ENCODE measurements around the gene RAB3C.
"Not testable (repeated sequence)": the region's sequence is repeated elsewhere in the genome, so short reads cannot be mapped to it uniquely, and the experiment has no call there.

RAB3C gene

GRCh38 chr5:58582803-58583491 is at the start of gene RAB3C:
Gene RAB3C, plus strand, starts transcription at chr5:58583075. Its CDS starts 134 bp downstream, at chr5:58583209.
- no peaks in the 10 kb centered on the region for H3K36me3 ChIP-seq (ENCODE audit: control insufficient read depth in 2 of 2, insufficient read depth in 2 of 2, low read length in 2 of 2)
- no peak within 1 kb of the TSS for H3K27ac ChIP-seq (ENCODE audit: low read depth in 2 of 2, low read length in 2 of 2)
- H3K9ac ChIP-seq (ENCODE audit: low read depth in 1 of 2, low read length in 2 of 2) = peak within 1 kb of the TSS in 1 of 2 donors; percentile 17
- H3K4me3 ChIP-seq (ENCODE audit: low read length in 2 of 2) = peak within 1 kb of the TSS; percentile 71 to 89
- no peaks in the 10 kb centered on the region for H3K9me3 ChIP-seq (ENCODE audit: control insufficient read depth in 2 of 2, low read length in 2 of 2)
- peaks cover 2 to 7% of the 10 kb centered on the region in 2 donors for H3K27me3 ChIP-seq (ENCODE audit: control insufficient read depth in 2 of 2, insufficient read depth in 2 of 2, low read length in 2 of 2)
- peaks cover 4 to 8% of the 10 kb centered on the region in 2 donors for H3K4me1 ChIP-seq (ENCODE audit: control insufficient read depth in 2 of 2, insufficient read depth in 2 of 2, low read length in 2 of 2)

- H3K9ac ChIP-seq (ENCODE audit: low read depth in 1 of 2, low read length in 2 of 2); H3K4me3 ChIP-seq (ENCODE audit: low read length in 2 of 2); H3K27me3 ChIP-seq (ENCODE audit: control insufficient read depth in 2 of 2, insufficient read depth in 2 of 2, low read length in 2 of 2); H3K27ac ChIP-seq (ENCODE audit: low read depth in 2 of 2, low read length in 2 of 2); H3K9me3 ChIP-seq (ENCODE audit: control insufficient read depth in 2 of 2, low read length in 2 of 2); H3K36me3 ChIP-seq (ENCODE audit: control insufficient read depth in 2 of 2, insufficient read depth in 2 of 2, low read length in 2 of 2); H3K4me1 ChIP-seq (ENCODE audit: control insufficient read depth in 2 of 2, insufficient read depth in 2 of 2, low read length in 2 of 2): not testable (repeated sequence)
Observed at GRCh38 chr5:58541935-58542334, 40.9 kb upstream of the RAB3C start.

- H3K27me3 ChIP-seq (ENCODE audit: control insufficient read depth in 2 of 2, insufficient read depth in 2 of 2, low read length in 2 of 2) = no peaks in the 10 kb centered on the region
- H3K4me1 ChIP-seq (ENCODE audit: control insufficient read depth in 2 of 2, insufficient read depth in 2 of 2, low read length in 2 of 2) = no peaks in the 10 kb centered on the region
- H3K36me3 ChIP-seq (ENCODE audit: control insufficient read depth in 2 of 2, insufficient read depth in 2 of 2, low read length in 2 of 2) = no peaks in the 10 kb centered on the region
- no peak overlapping the region for H3K4me3 ChIP-seq (ENCODE audit: low read length in 2 of 2)
- H3K27ac ChIP-seq (ENCODE audit: low read depth in 2 of 2, low read length in 2 of 2) = no peak overlapping the region
- H3K9me3 ChIP-seq (ENCODE audit: control insufficient read depth in 2 of 2, low read length in 2 of 2) = no peaks in the 10 kb centered on the region
- H3K9ac ChIP-seq (ENCODE audit: low read depth in 1 of 2, low read length in 2 of 2) = no peak overlapping the region
Observed at GRCh38 chr5:58542709-58543108, 40.2 kb upstream of the RAB3C start.

GRCh38 chr5:58543723-58544122 is 39.2 kb upstream of the RAB3C start:
- Histone ChIP-seq H3K4me3 (ENCODE audit: low read length in 2 of 2) (no peak overlapping the region), H3K9me3 (ENCODE audit: control insufficient read depth in 2 of 2, low read length in 2 of 2) (no peaks in the 10 kb centered on the region), H3K27me3 (ENCODE audit: control insufficient read depth in 2 of 2, insufficient read depth in 2 of 2, low read length in 2 of 2) (no peaks in the 10 kb centered on the region), H3K27ac (ENCODE audit: low read depth in 2 of 2, low read length in 2 of 2) (no peak overlapping the region), H3K36me3 (ENCODE audit: control insufficient read depth in 2 of 2, insufficient read depth in 2 of 2, low read length in 2 of 2) (no peaks in the 10 kb centered on the region), H3K4me1 (ENCODE audit: control insufficient read depth in 2 of 2, insufficient read depth in 2 of 2, low read length in 2 of 2) (no peaks in the 10 kb centered on the region), H3K9ac (ENCODE audit: low read depth in 1 of 2, low read length in 2 of 2) (no peak overlapping the region)

GRCh38 chr5:58544195-58544594 is 38.7 kb upstream of the RAB3C start:
- Histone ChIP-seq H3K27ac (ENCODE audit: low read depth in 2 of 2, low read length in 2 of 2) (no peak overlapping the region), H3K4me1 (ENCODE audit: control insufficient read depth in 2 of 2, insufficient read depth in 2 of 2, low read length in 2 of 2) (no peaks in the 10 kb centered on the region), H3K9me3 (ENCODE audit: control insufficient read depth in 2 of 2, low read length in 2 of 2) (no peaks in the 10 kb centered on the region), H3K27me3 (ENCODE audit: control insufficient read depth in 2 of 2, insufficient read depth in 2 of 2, low read length in 2 of 2) (no peaks in the 10 kb centered on the region), H3K4me3 (ENCODE audit: low read length in 2 of 2) (no peak overlapping the region), H3K36me3 (ENCODE audit: control insufficient read depth in 2 of 2, insufficient read depth in 2 of 2, low read length in 2 of 2) (no peaks in the 10 kb centered on the region), H3K9ac (ENCODE audit: low read depth in 1 of 2, low read length in 2 of 2) (no peak overlapping the region)

GRCh38 chr5:58544926-58545325 is 37.9 kb upstream of the RAB3C start:
- Histone ChIP-seq H3K36me3 (ENCODE audit: control insufficient read depth in 2 of 2, insufficient read depth in 2 of 2, low read length in 2 of 2) (no peaks in the 10 kb centered on the region), H3K27me3 (ENCODE audit: control insufficient read depth in 2 of 2, insufficient read depth in 2 of 2, low read length in 2 of 2) (no peaks in the 10 kb centered on the region), H3K27ac (ENCODE audit: low read depth in 2 of 2, low read length in 2 of 2) (no peak overlapping the region), H3K9ac (ENCODE audit: low read depth in 1 of 2, low read length in 2 of 2) (no peak overlapping the region), H3K9me3 (ENCODE audit: control insufficient read depth in 2 of 2, low read length in 2 of 2) (no peaks in the 10 kb centered on the region), H3K4me3 (ENCODE audit: low read length in 2 of 2) (no peak overlapping the region), H3K4me1 (ENCODE audit: control insufficient read depth in 2 of 2, insufficient read depth in 2 of 2, low read length in 2 of 2) (no peaks in the 10 kb centered on the region)

GRCh38 chr5:58545912-58546311 is 37.0 kb upstream of the RAB3C start:
- Histone ChIP-seq H3K27ac (ENCODE audit: low read depth in 2 of 2, low read length in 2 of 2) (no peak overlapping the region), H3K36me3 (ENCODE audit: control insufficient read depth in 2 of 2, insufficient read depth in 2 of 2, low read length in 2 of 2) (no peaks in the 10 kb centered on the region), H3K9ac (ENCODE audit: low read depth in 1 of 2, low read length in 2 of 2) (no peak overlapping the region), H3K4me3 (ENCODE audit: low read length in 2 of 2) (no peak overlapping the region), H3K9me3 (ENCODE audit: control insufficient read depth in 2 of 2, low read length in 2 of 2) (no peaks in the 10 kb centered on the region), H3K27me3 (ENCODE audit: control insufficient read depth in 2 of 2, insufficient read depth in 2 of 2, low read length in 2 of 2) (no peaks in the 10 kb centered on the region), H3K4me1 (ENCODE audit: control insufficient read depth in 2 of 2, insufficient read depth in 2 of 2, low read length in 2 of 2) (no peaks in the 10 kb centered on the region)

- Histone ChIP-seq H3K4me1 (ENCODE audit: control insufficient read depth in 2 of 2, insufficient read depth in 2 of 2, low read length in 2 of 2) (no peaks in the 10 kb centered on the region), H3K36me3 (ENCODE audit: control insufficient read depth in 2 of 2, insufficient read depth in 2 of 2, low read length in 2 of 2) (no peaks in the 10 kb centered on the region), H3K9me3 (ENCODE audit: control insufficient read depth in 2 of 2, low read length in 2 of 2) (no peaks in the 10 kb centered on the region), H3K4me3 (ENCODE audit: low read length in 2 of 2) (no peak overlapping the region), H3K27ac (ENCODE audit: low read depth in 2 of 2, low read length in 2 of 2) (no peak overlapping the region), H3K27me3 (ENCODE audit: control insufficient read depth in 2 of 2, insufficient read depth in 2 of 2, low read length in 2 of 2) (no peaks in the 10 kb centered on the region), H3K9ac (ENCODE audit: low read depth in 1 of 2, low read length in 2 of 2) (no peak overlapping the region)
Observed at GRCh38 chr5:58548068-58548467, 34.8 kb upstream of the RAB3C start.

GRCh38 chr5:58551492-58551891 is 31.4 kb upstream of the RAB3C start:
- H3K36me3 ChIP-seq (ENCODE audit: control insufficient read depth in 2 of 2, insufficient read depth in 2 of 2, low read length in 2 of 2) = no peaks in the 10 kb centered on the region
- no peaks in the 10 kb centered on the region for H3K4me1 ChIP-seq (ENCODE audit: control insufficient read depth in 2 of 2, insufficient read depth in 2 of 2, low read length in 2 of 2)
- H3K27me3 ChIP-seq (ENCODE audit: control insufficient read depth in 2 of 2, insufficient read depth in 2 of 2, low read length in 2 of 2) = no peaks in the 10 kb centered on the region
- no peak overlapping the region for H3K9ac ChIP-seq (ENCODE audit: low read depth in 1 of 2, low read length in 2 of 2)
- H3K9me3 ChIP-seq (ENCODE audit: control insufficient read depth in 2 of 2, low read length in 2 of 2) = no peaks in the 10 kb centered on the region
- H3K27ac ChIP-seq (ENCODE audit: low read depth in 2 of 2, low read length in 2 of 2) = no peak overlapping the region
- no peak overlapping the region for H3K4me3 ChIP-seq (ENCODE audit: low read length in 2 of 2)

- H3K4me1 ChIP-seq (ENCODE audit: control insufficient read depth in 2 of 2, insufficient read depth in 2 of 2, low read length in 2 of 2); H3K9me3 ChIP-seq (ENCODE audit: control insufficient read depth in 2 of 2, low read length in 2 of 2); H3K4me3 ChIP-seq (ENCODE audit: low read length in 2 of 2); H3K36me3 ChIP-seq (ENCODE audit: control insufficient read depth in 2 of 2, insufficient read depth in 2 of 2, low read length in 2 of 2); H3K9ac ChIP-seq (ENCODE audit: low read depth in 1 of 2, low read length in 2 of 2); H3K27ac ChIP-seq (ENCODE audit: low read depth in 2 of 2, low read length in 2 of 2); H3K27me3 ChIP-seq (ENCODE audit: control insufficient read depth in 2 of 2, insufficient read depth in 2 of 2, low read length in 2 of 2): not testable (repeated sequence)
Observed at GRCh38 chr5:58557665-58558338, 25.1 kb upstream of the RAB3C start.

Measured in mucosa of rectum (tissue), 2 donors.